ENCODE measurements around the gene DNM3. TPM values are rescaled to one million over a fixed set of nuclear protein-coding genes. Genes with fewer than 3 reads are reported as not detected.

The DNM3 gene
- total RNA-seq, 1 donor from 2014 or later: 2.1 TPM

DNA sequence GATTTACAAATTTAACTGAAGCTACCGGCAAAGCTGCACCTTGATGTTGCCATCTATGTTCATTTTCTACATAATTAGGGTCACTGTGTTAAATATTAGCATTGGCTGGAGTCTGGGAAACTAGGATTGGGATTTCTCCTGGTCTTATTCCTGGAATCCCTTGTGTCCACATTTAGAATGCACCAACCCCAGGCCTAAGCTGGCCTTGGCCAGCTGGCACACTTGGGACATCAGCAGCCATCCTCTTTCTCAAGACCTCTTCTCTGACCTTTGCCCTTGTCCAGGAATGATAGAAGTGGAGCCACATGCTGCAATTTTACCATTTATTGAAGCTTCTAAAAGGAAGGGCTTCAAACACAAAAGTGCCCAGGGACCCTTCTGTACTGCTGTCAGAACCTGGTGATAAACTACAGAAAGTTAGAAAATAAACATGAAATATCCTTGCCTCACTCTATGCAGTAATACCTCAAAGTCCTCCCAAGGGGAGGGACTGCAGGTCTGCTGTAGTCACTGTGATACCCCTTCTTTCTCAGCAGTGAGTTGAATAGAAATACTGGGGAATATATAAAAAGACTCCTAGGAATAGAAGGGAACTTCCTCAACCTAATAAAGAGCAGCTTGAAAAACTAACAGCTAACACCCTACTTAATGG is 616.3 kb downstream of the DNM3 start:
- Mint-ChIP-seq H3K9me3 (no peaks in the 10 kb centered on the region), H3K4me3 (no peak overlapping the region), H3K27me3 (no peaks in the 10 kb centered on the region), H3K4me1 (ENCODE audit: unreplicated experiment) (peaks cover 17% of the 10 kb centered on the region), H3K27ac (no peak overlapping the region), H3K36me3 (no peaks in the 10 kb centered on the region)
- DNase-seq (ENCODE audit: extremely low spot score, unreplicated experiment): no peak
- TF ChIP-seq, protein P1, sequence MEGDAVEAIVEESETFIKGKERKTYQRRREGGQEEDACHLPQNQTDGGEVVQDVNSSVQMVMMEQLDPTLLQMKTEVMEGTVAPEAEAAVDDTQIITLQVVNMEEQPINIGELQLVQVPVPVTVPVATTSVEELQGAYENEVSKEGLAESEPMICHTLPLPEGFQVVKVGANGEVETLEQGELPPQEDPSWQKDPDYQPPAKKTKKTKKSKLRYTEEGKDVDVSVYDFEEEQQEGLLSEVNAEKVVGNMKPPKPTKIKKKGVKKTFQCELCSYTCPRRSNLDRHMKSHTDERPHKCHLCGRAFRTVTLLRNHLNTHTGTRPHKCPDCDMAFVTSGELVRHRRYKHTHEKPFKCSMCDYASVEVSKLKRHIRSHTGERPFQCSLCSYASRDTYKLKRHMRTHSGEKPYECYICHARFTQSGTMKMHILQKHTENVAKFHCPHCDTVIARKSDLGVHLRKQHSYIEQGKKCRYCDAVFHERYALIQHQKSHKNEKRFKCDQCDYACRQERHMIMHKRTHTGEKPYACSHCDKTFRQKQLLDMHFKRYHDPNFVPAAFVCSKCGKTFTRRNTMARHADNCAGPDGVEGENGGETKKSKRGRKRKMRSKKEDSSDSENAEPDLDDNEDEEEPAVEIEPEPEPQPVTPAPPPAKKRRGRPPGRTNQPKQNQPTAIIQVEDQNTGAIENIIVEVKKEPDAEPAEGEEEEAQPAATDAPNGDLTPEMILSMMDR (conservative IDR thresholded peaks at IDR 0.05): no peak

DNA sequence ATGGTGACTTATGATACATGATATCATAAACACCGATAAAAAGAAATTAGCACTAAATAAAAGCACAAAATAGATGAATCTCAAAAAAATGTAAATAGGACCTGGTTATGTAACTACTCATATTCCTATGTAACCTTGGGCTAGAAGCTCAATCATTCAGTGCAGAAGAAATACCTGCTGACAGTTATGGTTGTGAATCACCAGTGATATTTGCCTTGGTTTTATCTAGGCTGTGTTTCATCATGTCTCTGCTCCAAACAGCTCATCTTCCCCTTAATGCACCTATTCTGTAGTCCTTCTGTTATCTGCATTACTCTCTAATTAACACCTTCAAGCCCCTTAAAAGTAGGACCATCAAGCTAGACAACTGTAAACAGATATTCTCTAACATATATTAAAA is 618.9 kb downstream of the DNM3 start:
- Mint-ChIP-seq H3K27ac (no peak overlapping the region), H3K4me1 (ENCODE audit: unreplicated experiment) (peaks cover 12% of the 10 kb centered on the region), H3K27me3 (no peaks in the 10 kb centered on the region), H3K9me3 (no peaks in the 10 kb centered on the region), H3K4me3 (no peak overlapping the region), H3K36me3 (no peaks in the 10 kb centered on the region)
- no peak for DNase-seq (ENCODE audit: extremely low spot score, unreplicated experiment)
- TF ChIP-seq, protein P1 (conservative IDR thresholded peaks at IDR 0.05): no peak

DNA sequence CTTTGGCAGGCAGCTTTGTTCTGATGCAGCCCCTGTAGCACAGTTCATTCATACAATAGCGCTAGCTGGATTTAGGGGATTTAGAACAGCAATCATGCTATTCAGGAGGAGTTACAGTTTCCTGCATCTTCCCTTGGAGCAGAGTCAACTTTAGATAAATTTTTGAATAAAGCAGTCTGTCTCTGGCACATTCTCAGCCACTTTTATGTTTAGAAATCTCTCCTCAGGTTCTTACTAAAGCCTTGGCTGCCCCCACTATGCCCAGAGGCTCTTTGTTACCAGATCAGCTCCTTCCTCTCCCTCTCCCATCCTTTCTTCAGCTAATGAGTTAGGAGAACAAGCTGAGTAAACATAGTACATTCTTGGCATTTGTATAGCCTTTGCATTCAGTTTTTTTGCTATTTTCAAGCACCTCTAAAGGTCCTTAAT is 619.6 kb downstream of the DNM3 start:
- no peaks in the 10 kb centered on the region for H3K36me3 Mint-ChIP-seq
- no peak for DNase-seq (ENCODE audit: extremely low spot score, unreplicated experiment)
- no peaks in the 10 kb centered on the region for H3K9me3 Mint-ChIP-seq
- no peaks in the 10 kb centered on the region for H3K27me3 Mint-ChIP-seq
- no peak overlapping the region for H3K4me3 Mint-ChIP-seq
- TF ChIP-seq, protein P1 (conservative IDR thresholded peaks at IDR 0.05): no peak
- peaks cover 12% of the 10 kb centered on the region for H3K4me1 Mint-ChIP-seq (ENCODE audit: unreplicated experiment)
- no peak overlapping the region for H3K27ac Mint-ChIP-seq

Small RNA genes lying within 50 kb of the gene (microRNA-seq; reads per million reads assigned to microRNA genes)
- gene MIR199A2 (not detected), gene MIR3120 (not detected)

Other genes starting within 250 kb of the DNM3 start
- gene MYOCOS, start 219.3 kb upstream of the DNM3 start, total RNA-seq (ENCODE audit: low replicate concordance): not detected in 2 replicates
- not detected in 2 replicates for gene MYOC, start 188.8 kb upstream of the DNM3 start, total RNA-seq (ENCODE audit: low replicate concordance)
- gene VAMP4, start 99.4 kb upstream of the DNM3 start, total RNA-seq (ENCODE audit: low replicate concordance): 10.2 TPM in 2 replicates
- 32.9 and 39.8 TPM in 2 replicates for gene METTL13, start 59.8 kb upstream of the DNM3 start, total RNA-seq (ENCODE audit: low replicate concordance)